Adrenal gland (tissue), 12 donors: Measurements from ENCODE around the gene GSE1. TPM values are rescaled to one million over a fixed set of nuclear protein-coding genes. Genes with fewer than 3 reads are reported as not detected.
A peak's percentile ranks its signal among the peaks of the same experiment; 100 is the strongest.
"Not testable (repeated sequence)": the region's sequence is repeated elsewhere in the genome, so short reads cannot be mapped to it uniquely, and the experiment has no call there.

ENCODE experiments used
- DNase-seq, 7 donors: peaks; one replicate each; pipeline ENCODE4 v3.0.0-alpha.2; 2019 to 2020
- H3K27ac ChIP-seq, 5 donors: fragments of 200-600 bp; sonication (generic) in 4 of 5; 1 replicate in 3 of 5; 2 replicates in 2 of 5; pipeline versions ENCODE4 v1.5.1 to v1.8.0; 2016 to 2020; ENCODE audit warnings: mild to moderate bottlenecking in 1 of 5
- H3K27me3 ChIP-seq: fragments of 200-600 bp; 2 replicates; pipeline ENCODE4 v1.8.0; 2021
- H3K36me3 ChIP-seq, 2 donors: fragments of 200-600 bp; replicated peaks in 1 of 2; 1 replicate in 1 of 2; 2 replicates in 1 of 2; pipeline versions ENCODE4 v1.5.1 to v1.8.0; 2018 to 2022
- H3K4me1 ChIP-seq, 2 donors: fragments of 200-600 bp; replicated peaks in 1 of 2; 1 replicate in 1 of 2; 2 replicates in 1 of 2; pipeline versions ENCODE4 v1.5.1 to v1.8.0; 2018 to 2021
- H3K4me3 ChIP-seq, 4 donors: fragments of 200-600 bp; sonication (generic) in 3 of 4; one replicate each; pipeline ENCODE4 v1.5.1; 2016 to 2018
- H3K9me3 ChIP-seq, 3 donors: fragments of 200-600 bp; sonication (generic) in 1 of 3; replicated peaks in 1 of 3; 1 replicate in 2 of 3; 2 replicates in 1 of 3; pipeline versions ENCODE4 v1.5.1 to v1.8.0; 2016 to 2021
- CTCF ChIP-seq, 6 experiments: fragments of 450-650 bp in 4 of 6; fragments of 200-600 bp in 2 of 6; sonication (generic) in 1 of 6; IDR thresholded peaks; 1 replicate in 5 of 6; 2 replicates in 1 of 6; pipeline versions ENCODE4 v1.5.1 to v1.8.0; 2016 to 2021; ENCODE audit warnings: antibody characterized with exemption in 6 of 6, mild to moderate bottlenecking in 2 of 6, moderate library complexity in 1 of 6
- POLR2A ChIP-seq, 2 donors: fragments of 450-650 bp; IDR thresholded peaks; one replicate each; pipeline ENCODE4 v1.6.1; 2017; ENCODE audit warnings: antibody characterized with exemption in 2 of 2, mild to moderate bottlenecking in 2 of 2, moderate library complexity in 1 of 2
- WGBS, 4 donors: extraction: QIAGEN DNeasy Blood & Tissue Kit in 2 of 4; methylation state at CpG; one replicate each; pipeline versions ENCODE4 v1.1.5 to v1.1.7; 2013 to 2017; 5-methylcytosine and 5-hydroxymethylcytosine counted together
- intact Hi-C, 2 donors: fragments of 100-400 bp; cut with DNase I; formaldehyde crosslinking; loops; one replicate each; pipeline versions ENCODE4 v1.14.1 to v1.15.0; 2022 to 2023
- polyA plus RNA-seq, 3 donors: library from polyadenylated mRNA; stranded (reverse); fragments of 200-250 nt in 2 of 3; fragments of 350-450 nt in 1 of 3; fragmentation: Illumina TruSeq in 1 of 3; extraction: RNeasy Lipid Tissue Mini Kit (QIAGEN cat#74804) in 1 of 3; gene quantifications; one replicate each; pipeline ENCODE4 v1.2.3, GENCODE V29; 2013 to 2014
- total RNA-seq, 9 donors: library from RNA; depleted of rRNA in 4 of 9; stranded (reverse); fragments of >200 nt in 4 of 9; fragments of 120-200 nt in 1 of 9; fragmentation: NEBNext Ultra II Directional in 1 of 9; extraction: Animal tissue kit (Norgen Biotek cat#: 25700) in 1 of 9; gene quantifications; one replicate each; pipeline versions ENCODE4 v1.1.0 to v1.2.4, GENCODE V29; 2013 to 2023
- donor health status: healthy with polysubstance abuse.
- donor health status: Bipolar disorder and iron deficiency.
- donor health status: DM: yes; HTN: yes; CAD: no.
- donor health status: DM: no; HTN: no; CAD: no.
- donor health status: DM: no; HTN: no; CAD: no.
- donor health status: DM: yes; HTN: yes; CAD: no.

Gene GSE1
- total and polyA plus RNA-seq, 12 donors: 7.8 to 99.9 (median 64.8) TPM

DNA sequence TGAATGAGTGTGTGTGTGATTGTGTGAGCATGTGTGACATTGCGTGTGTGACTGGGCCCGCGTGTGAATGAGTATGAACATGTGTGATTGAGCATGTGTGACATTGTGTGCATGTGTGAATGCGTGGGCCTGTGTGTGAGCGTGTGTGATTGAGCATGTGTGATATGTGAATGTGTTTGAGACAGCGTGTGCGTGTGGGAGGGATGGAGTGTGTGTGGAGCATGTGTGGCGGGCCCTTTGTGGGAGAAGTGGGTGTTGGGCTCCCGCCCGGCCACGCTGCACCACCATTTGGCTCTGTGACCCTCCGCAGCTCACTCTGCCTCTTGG is 22.7 kb upstream of the GSE1 start:
- Histone ChIP-seq H3K9me3 (no peaks in the 10 kb centered on the region), H3K36me3 (no peaks in the 10 kb centered on the region), H3K4me3 (no peak overlapping the region), H3K4me1 (peaks cover 5 to 12% of the 10 kb centered on the region in 2 donors), H3K27ac (no peak overlapping the region), H3K27me3 (no peaks in the 10 kb centered on the region)
- 96 to 98% (median 97%) methylated on average over 12 of the region's 12 CpGs for WGBS, 4 donors
- intact Hi-C loops: no loop called here
- no peak for TF ChIP-seq CTCF (IDR thresholded peaks at IDR 0.05)
- TF ChIP-seq POLR2A (IDR thresholded peaks at IDR 0.05): no peak
- no peak for DNase-seq

DNA sequence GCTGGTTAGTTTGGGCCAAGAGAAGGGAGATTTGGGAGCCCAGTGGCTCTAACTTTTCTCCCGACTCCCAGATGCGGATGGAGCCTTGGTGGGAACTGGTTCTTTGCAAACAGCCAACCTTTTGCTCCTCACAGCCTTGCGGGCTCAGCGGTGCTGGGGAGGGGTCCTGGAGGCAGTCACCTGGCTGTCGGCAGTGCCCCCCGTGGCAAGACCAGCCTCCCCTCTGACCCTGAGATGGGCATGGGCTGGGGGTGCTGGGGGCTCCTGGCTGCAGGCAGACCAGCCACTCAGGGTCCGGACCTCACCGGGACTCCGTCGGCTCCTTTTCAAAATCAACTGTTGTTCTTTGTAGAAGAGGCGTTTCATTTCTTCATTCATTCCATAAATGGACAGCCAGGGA is 21.7 kb upstream of the GSE1 start:
- no peaks in the 10 kb centered on the region for H3K27me3 ChIP-seq
- no peak for TF ChIP-seq CTCF (IDR thresholded peaks at IDR 0.05)
- no peak for TF ChIP-seq POLR2A (IDR thresholded peaks at IDR 0.05)
- H3K4me1 ChIP-seq: peaks cover 5 to 12% of the 10 kb centered on the region in 2 donors
- intact Hi-C loops: no loop called here
- H3K36me3 ChIP-seq: no peaks in the 10 kb centered on the region
- H3K9me3 ChIP-seq: no peaks in the 10 kb centered on the region
- no peak for DNase-seq
- WGBS, 4 donors: 90 to 96% (median 95%) methylated on average over 9 to 11 of the region's 11 CpGs
- no peak overlapping the region for H3K27ac ChIP-seq
- no peak overlapping the region for H3K4me3 ChIP-seq

GRCh38 chr16:85592277-85592676 is 20.8 kb upstream of the GSE1 start:
- DNase-seq, intact Hi-C loops, H3K36me3 ChIP-seq, H3K4me3 ChIP-seq, H3K9me3 ChIP-seq, H3K27me3 ChIP-seq: not testable (repeated sequence)
- WGBS, 4 donors: 38 to 61% (median 51%) methylated on average over 6 to 8 of the region's 8 CpGs
- Histone ChIP-seq H3K27ac (peak overlapping the region in 1 of 5 donors; percentile 10), H3K4me1 (peaks cover 5 to 12% of the 10 kb centered on the region in 2 donors)

GRCh38 chr16:85592700-85593493 is 20.2 kb upstream of the GSE1 start:
- Histone ChIP-seq H3K36me3 (no peaks in the 10 kb centered on the region), H3K4me3 (no peak overlapping the region), H3K27ac (peak overlapping the region in 2 of 5 donors; percentile 10 to 54), H3K4me1 (peaks cover 5 to 12% of the 10 kb centered on the region in 2 donors), H3K9me3 (no peaks in the 10 kb centered on the region), H3K27me3 (no peaks in the 10 kb centered on the region)
- 55 to 68% (median 58%) methylated on average over 5 to 12 of the region's 12 CpGs for WGBS, 4 donors
- DNase-seq: peak in 5 of 7 donors; percentile 43 to 65 (median 57)
- TF ChIP-seq POLR2A (IDR thresholded peaks at IDR 0.05): no peak
- TF ChIP-seq CTCF (IDR thresholded peaks at IDR 0.05): no peak
- intact Hi-C loops: no loop called here
